ENCODE data around the gene AK6. TPM values are rescaled to one million over a fixed set of nuclear protein-coding genes. Genes with fewer than 3 reads are reported as not detected.

Gene AK6
- total RNA-seq, 6 donors from 2014 or later, result 7.2 to 31.8 (median 18.2) TPM

DNA sequence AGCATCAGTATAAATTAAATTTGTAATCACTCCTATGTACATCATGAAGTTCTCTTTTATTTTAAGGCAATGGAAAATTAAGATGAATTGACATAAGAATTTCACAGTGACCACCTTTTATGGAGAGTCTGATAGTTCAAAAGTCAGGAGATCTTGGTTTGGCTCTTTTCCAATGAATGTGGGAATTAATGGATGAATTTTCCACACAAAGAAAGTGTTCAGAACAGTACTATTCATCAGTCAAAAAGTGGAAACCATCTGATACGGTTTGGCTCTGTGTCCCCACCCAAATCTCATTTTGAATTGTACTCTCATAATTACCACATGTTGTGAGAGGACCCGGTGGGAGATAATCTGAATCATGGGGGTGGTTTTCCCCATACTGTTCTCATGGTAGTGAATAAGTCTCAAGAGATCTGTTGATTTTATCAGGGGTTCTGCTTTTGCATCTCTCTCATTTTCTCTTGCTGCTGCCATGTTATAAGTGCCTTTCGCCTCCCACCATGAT, 61.2 kb downstream of the AK6 start:
- H3K36me3 ChIP-seq, result peaks cover 0 to 40% (median 8%) of the 10 kb centered on the region in 4 donors
- TF ChIP-seq EP300 (IDR thresholded peaks at IDR 0.05), result no peak
- no peak for TF ChIP-seq POLR2AphosphoS5 (IDR thresholded peaks at IDR 0.05)
- TF ChIP-seq CTCF (IDR thresholded peaks at IDR 0.05), result no peak
- TF ChIP-seq POLR2A (IDR thresholded peaks at IDR 0.05), result no peak
- no peak overlapping the region for H3K27ac ChIP-seq
- no peak overlapping the region for H3K4me3 ChIP-seq
- DNase-seq, result no peak
- ATAC-seq (ENCODE audit: low FRiP score in 2 of 2), result no peak
- H3K9me3 ChIP-seq, result no peaks in the 10 kb centered on the region
- 62 to 87% methylated on average over 3 of the region's 3 CpGs for WGBS, 2 donors
- H3K27me3 ChIP-seq, result no peaks in the 10 kb centered on the region
- H3K4me1 ChIP-seq, result no peaks in the 10 kb centered on the region

DNA sequence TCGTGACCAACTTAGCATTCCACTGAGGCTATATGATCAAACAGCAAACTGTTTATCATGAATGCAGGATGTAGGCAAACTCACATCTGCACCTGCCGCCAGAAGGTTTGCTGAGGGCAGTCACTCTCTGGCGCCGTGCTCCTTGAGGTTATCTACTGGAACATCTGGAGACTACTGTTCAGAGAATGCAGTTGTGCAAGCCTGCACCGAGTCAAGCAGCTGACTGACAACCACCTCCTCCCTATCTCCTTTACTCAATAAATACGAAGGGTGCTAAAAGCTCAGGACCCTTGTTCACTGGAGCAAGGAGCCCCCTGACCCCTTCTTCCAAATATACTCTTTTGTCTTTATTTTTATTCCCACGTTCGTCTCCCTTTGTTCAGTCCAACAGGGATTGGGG, 63.8 kb downstream of the AK6 start:
- H3K9me3 ChIP-seq, result no peaks in the 10 kb centered on the region
- 89 to 92% methylated on average over 8 of the region's 8 CpGs for WGBS, 2 donors
- no peaks in the 10 kb centered on the region for H3K27me3 ChIP-seq
- H3K4me1 ChIP-seq, result no peaks in the 10 kb centered on the region
- no peak for TF ChIP-seq CTCF (IDR thresholded peaks at IDR 0.05)
- no peak for TF ChIP-seq POLR2AphosphoS5 (IDR thresholded peaks at IDR 0.05)
- no peak for TF ChIP-seq POLR2A (IDR thresholded peaks at IDR 0.05)
- TF ChIP-seq EP300 (IDR thresholded peaks at IDR 0.05), result no peak
- DNase-seq, result no peak
- no peak overlapping the region for H3K27ac ChIP-seq
- no peak overlapping the region for H3K4me3 ChIP-seq
- peaks cover 0 to 31% (median 5%) of the 10 kb centered on the region in 4 donors for H3K36me3 ChIP-seq
- no peak for ATAC-seq (ENCODE audit: low FRiP score in 2 of 2)

Other genes starting within 250 kb of the AK6 start
- 1 to 10 TPM; 2.1 to 9.8 (median 5.6) TPM for gene CCNB1, start 202.4 kb downstream of the AK6 start, total RNA-seq
- gene CENPH, start 179.9 kb downstream of the AK6 start, total RNA-seq, result 1 to 10 TPM; 1.8 to 3.3 (median 2.4) TPM
- 10 to 100 TPM in 5 of 6 donors, 1 to 10 TPM in 1; 8.3 to 36.4 (median 22.1) TPM for gene CDK7, start 134.6 kb downstream of the AK6 start, total RNA-seq
- 10 to 100 TPM in 3 of 6 donors, 1 to 10 TPM in 3; 5.2 to 21.3 (median 11.3) TPM for gene CCDC125, start 36.7 kb downstream of the AK6 start, total RNA-seq
- gene TAF9, start within 50 bp of the AK6 start, total RNA-seq, result 10 to 100 TPM; 25.9 to 59.7 (median 38.2) TPM
- gene RAD17, start 298 bp upstream of the AK6 start, total RNA-seq, result 10 to 100 TPM; 15.2 to 27.2 (median 17.9) TPM
- 10 to 100 TPM; 12.5 to 37.2 (median 25.7) TPM for gene MARVELD2, start 45.6 kb upstream of the AK6 start, total RNA-seq
- gene OCLN, start 123.3 kb upstream of the AK6 start, total RNA-seq, result 100 to 1,000 TPM in 3 of 6 donors, 10 to 100 TPM in 3; 66.4 to 277 (median 109) TPM
- gene GTF2H2C, start 190.7 kb upstream of the AK6 start, total RNA-seq, result 10 to 100 TPM; 28.4 to 56.6 (median 33.4) TPM

Data from upper lobe of left lung (tissue), 6 donors.